ENCODE results near the gene RABGGTA.

DNA sequence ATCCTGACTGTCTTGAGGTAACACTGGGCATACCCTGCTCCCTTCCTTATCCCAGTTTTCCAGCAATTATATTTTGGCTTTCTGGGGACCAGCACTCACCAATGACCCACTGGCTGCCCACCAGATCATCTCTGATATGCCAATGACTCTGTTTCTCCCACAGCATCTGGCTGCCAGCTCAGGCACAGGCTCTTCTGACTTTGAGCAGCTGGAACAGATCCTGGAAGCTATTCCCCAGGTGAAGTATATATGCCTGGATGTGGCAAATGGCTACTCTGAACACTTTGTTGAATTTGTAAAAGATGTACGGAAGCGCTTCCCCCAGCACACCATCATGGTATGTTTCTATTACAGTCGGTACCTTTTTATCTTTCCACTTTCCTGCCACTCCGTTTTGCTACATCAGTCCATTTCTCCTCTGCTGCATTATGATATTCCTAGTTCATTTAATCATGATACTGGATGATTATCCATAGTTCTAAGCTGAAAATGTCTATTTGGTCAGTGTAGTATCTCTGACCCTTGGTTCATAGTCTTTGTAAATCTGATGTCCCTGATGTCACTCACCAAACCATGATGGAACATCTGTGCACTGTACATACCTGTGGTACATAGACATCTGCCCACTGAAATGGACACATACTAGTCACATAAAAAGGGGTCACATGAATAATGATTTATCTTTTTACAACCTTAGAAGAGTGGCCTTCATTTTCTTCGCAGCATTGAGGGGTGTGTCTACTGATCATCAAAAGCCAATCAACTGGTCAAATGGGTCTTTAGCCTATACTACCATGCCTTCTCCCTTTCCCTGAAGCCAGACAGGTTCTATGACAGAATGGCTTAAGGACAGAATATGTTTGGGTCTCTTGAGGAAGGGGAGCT lies 35.4 kb downstream of the RABGGTA start:
- TF ChIP-seq, protein P1, sequence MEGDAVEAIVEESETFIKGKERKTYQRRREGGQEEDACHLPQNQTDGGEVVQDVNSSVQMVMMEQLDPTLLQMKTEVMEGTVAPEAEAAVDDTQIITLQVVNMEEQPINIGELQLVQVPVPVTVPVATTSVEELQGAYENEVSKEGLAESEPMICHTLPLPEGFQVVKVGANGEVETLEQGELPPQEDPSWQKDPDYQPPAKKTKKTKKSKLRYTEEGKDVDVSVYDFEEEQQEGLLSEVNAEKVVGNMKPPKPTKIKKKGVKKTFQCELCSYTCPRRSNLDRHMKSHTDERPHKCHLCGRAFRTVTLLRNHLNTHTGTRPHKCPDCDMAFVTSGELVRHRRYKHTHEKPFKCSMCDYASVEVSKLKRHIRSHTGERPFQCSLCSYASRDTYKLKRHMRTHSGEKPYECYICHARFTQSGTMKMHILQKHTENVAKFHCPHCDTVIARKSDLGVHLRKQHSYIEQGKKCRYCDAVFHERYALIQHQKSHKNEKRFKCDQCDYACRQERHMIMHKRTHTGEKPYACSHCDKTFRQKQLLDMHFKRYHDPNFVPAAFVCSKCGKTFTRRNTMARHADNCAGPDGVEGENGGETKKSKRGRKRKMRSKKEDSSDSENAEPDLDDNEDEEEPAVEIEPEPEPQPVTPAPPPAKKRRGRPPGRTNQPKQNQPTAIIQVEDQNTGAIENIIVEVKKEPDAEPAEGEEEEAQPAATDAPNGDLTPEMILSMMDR (IDR thresholded peaks at IDR 0.05 in 2 of 3, conservative IDR thresholded peaks at IDR 0.05 in 1 of 3; ENCODE audit: control insufficient read depth in 2 of 3, extremely low read depth in 1 of 3, insufficient read depth in 1 of 3, low read depth in 3 of 3, low read length in 3 of 3) = no peak
- no peak for TF ChIP-seq EZH2 (IDR thresholded peaks at IDR 0.05; ENCODE audit: borderline replicate concordance, control insufficient read depth, low read depth, low read length)
- no peak for TF ChIP-seq SREBF2 (IDR thresholded peaks at IDR 0.05; ENCODE audit: low read length)
- TF ChIP-seq NBN (IDR thresholded peaks at IDR 0.05) = no peak
- no peak for TF ChIP-seq IKZF1 (conservative IDR thresholded peaks at IDR 0.05)
- no peak for TF ChIP-seq CHD2 (IDR thresholded peaks at IDR 0.05; ENCODE audit: borderline replicate concordance, low read depth, low read length)
- no peak for TF ChIP-seq GATAD2B (conservative IDR thresholded peaks at IDR 0.05; ENCODE audit: low read depth)
- TF ChIP-seq RBBP5 (conservative IDR thresholded peaks at IDR 0.05) = no peak
- no peak for TF ChIP-seq POLR2A (IDR thresholded peaks at IDR 0.05; ENCODE audit: low read depth, low read length)
- TF ChIP-seq, protein P2, sequence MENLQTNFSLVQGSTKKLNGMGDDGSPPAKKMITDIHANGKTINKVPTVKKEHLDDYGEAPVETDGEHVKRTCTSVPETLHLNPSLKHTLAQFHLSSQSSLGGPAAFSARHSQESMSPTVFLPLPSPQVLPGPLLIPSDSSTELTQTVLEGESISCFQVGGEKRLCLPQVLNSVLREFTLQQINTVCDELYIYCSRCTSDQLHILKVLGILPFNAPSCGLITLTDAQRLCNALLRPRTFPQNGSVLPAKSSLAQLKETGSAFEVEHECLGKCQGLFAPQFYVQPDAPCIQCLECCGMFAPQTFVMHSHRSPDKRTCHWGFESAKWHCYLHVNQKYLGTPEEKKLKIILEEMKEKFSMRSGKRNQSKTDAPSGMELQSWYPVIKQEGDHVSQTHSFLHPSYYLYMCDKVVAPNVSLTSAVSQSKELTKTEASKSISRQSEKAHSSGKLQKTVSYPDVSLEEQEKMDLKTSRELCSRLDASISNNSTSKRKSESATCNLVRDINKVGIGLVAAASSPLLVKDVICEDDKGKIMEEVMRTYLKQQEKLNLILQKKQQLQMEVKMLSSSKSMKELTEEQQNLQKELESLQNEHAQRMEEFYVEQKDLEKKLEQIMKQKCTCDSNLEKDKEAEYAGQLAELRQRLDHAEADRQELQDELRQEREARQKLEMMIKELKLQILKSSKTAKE (IDR thresholded peaks at IDR 0.05; ENCODE audit: low read depth, poor library complexity, severe bottlenecking) = no peak
- no peak for TF ChIP-seq HDAC2 (IDR thresholded peaks at IDR 0.05)
- no peak for TF ChIP-seq CREB1 (IDR thresholded peaks at IDR 0.05; ENCODE audit: low read depth)

Data from GM12878 (cell line).